M059J (cell line): ENCODE data around the gene PCNP. TPM values are rescaled to one million over a fixed set of nuclear protein-coding genes. Genes with fewer than 3 reads are reported as not detected.
A peak's percentile ranks its signal among the peaks of the same experiment; 100 is the strongest.
"Not testable (repeated sequence)": the region's sequence is repeated elsewhere in the genome, so short reads cannot be mapped to it uniquely, and the experiment has no call there.

ENCODE experiments used
- DNase-seq: peaks from one replicate; pipeline ENCODE4 v3.0.0-alpha.2; 2012; ENCODE audit warnings: low read depth
- total RNA-seq: library from RNA; depleted of rRNA; stranded (reverse); fragments of >200 nt; shearing (Covaris generic); gene quantifications from 2 replicates; pipeline ENCODE4 v1.2.3, GENCODE V29; 2014; rRNA removed

The PCNP gene, protein sequence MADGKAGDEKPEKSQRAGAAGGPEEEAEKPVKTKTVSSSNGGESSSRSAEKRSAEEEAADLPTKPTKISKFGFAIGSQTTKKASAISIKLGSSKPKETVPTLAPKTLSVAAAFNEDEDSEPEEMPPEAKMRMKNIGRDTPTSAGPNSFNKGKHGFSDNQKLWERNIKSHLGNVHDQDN
- 107 and 131 TPM in 2 replicates for total RNA-seq

DNA sequence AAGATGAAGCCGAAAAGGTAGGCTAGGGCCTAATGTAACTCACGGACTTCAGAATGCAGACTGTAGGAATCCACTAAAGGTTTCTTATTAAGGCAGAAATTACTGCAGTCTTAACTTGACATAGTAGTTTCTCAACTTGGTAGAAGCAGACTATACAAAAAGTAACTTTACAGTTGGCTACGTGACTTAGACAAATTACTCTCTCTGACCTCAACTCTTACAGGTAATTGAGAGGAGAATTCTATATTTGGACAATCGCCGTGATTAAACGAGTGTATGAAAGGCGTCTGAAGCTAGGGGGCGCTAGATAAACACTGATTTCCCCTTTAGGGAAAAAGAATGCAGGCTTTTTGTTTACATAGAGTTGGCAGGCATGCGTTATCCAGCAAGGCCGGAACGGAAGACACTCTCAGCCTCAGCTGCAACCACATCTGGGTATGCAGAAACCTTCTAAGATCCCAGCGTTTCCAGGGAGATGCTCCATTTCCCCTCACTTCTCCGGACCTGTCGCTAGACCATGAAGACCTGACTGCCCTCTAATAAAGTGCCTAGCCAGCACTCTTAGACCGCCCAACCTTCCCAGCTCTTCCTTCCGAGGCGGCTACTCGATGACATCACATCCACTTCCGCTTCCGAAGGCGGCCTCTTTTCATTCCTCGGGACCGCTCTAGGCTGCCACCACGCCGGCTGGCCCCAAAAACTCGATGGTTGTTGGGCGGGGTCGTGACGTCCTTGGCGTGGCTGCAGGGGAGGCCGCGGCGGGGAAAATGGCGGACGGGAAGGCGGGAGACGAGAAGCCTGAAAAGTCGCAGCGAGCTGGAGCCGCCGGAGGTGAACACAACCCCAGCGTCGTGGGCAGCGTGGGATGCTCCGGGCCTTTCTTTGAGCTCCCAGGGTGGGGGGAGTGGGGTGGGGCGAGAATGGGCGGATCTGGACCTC, at the start of gene PCNP:
Gene PCNP (plus strand): TSS at position 732 of the 939 bp plus-strand sequence. CDS start 36 bp downstream, at position 768.
- peak; percentile 100 for DNase-seq

DNA sequence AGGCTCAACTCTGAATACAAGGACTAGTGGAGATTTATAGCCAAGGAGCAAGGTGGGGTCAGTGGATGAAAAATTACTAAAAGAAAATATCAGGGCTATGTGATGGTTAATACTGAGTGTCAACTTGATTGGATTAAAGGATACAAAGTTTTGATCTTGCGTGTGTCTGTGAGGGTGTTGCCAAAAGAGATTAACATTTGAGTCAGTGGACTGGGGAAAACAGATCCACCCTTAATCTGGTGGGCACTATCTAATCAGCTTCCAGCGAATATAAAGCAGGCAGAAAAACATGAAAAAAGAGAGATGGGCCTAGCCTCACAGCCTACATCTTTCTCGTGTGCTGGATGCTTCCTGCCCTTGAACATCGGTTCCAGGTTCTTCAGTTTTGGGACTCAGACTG, 46.5 kb upstream of the PCNP start:
- no peak for DNase-seq

DNA sequence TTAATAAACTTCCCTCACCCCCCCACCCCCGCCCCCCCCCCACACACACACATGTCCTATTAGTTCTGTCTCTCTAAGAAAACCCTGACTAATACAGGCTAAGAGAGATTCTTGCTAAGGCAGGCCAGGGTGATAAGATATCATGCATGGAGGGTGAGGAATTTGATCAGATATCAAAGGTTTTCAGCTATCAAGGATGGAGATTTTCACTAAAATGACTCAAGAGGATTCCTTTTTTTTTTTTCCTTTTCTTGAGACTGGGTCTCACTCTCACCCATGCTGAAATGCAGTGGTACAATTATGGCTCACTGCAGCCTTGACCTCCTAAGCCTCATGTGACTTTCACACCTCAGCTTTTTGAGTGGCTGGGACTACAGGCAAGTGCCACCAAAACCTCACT, 46.1 kb upstream of the PCNP start:
- DNase-seq, result no peak

DNA sequence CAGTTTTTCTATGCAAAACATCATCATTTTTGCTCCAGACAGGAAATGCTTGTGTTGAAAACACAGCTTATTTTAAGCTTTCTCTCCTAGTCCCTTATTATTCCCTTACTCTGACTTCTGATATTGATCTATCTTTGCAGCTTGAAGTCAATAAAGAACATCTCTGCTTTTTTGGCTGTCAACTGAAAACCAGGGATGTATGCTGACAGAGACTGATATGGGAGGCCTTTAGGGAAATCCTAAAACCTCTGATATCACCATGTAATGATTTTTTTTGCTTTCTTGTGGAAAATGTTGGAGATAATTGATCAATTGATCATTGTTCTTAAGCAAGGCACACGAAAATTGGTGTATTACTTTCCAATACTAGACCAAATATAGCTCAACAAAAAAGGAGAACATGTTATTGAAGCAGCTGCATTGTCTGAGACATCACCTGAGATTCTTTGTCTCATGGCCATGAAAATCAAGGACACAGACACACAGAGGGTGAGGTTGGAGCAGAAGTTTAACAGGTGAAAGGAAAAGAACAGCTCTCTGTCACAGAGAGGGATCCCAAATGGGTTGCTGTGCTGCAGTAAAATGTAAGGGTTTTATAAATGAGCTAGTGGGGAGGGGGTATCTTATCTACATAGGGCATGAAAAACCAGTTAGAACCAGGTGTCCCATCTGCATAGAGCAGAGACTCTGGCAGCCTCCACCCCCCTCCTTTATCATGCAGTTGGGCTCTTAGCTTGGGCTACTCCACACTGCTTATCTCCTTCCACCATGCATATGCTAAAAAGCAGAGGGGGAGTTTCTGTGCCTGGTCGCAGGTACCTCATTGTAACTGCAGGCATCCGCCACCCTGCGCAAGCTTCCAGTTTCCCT, 43.9 kb upstream of the PCNP start:
- DNase-seq, result no peak

DNA sequence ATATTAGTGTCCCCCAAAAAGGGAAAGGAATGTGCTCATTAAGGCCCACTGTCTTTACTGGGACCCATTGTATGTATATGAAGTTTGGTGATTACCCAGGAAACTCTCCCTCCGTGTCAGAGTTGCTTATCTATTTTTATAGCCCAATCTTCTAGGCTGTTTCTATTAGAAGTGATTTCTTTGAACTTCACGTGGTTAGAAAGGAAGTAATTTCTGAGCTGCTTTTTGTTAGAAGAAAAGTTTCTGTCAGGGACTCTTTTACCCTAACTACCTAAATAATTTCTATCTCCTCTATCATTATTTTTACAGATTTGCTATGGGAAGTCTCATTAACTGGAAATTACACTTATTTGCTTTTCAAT, 43.3 kb upstream of the PCNP start:
- DNase-seq, result no peak

DNA sequence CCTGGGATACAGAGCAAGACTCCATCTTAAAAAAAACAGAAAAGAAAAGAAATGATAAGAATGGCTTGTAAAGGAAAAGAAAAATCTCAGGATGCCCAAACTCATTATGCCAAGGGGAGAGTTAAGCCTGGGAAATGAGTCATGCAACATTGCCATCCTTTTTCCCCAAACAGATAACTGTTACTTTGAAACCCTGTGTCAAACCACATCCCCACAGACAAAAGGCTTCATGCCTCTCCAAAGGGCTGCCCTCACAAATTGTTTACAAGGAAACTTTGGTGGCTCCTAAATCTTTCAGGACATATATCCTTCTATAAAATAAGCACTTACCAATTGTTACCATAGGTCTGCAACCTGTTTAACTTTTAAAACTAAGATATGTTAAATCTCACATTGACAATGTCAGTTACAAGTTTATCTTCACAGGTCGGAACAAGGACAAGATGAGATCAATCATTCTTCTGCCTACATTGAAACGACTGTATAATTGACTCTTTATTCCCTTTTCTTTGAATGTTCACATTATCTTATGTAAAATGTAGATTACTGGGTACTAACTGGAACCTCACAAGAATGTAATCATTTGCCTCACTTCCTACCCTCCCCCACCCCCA, 42.4 kb upstream of the PCNP start:
- DNase-seq, result peak; percentile 80

DNA sequence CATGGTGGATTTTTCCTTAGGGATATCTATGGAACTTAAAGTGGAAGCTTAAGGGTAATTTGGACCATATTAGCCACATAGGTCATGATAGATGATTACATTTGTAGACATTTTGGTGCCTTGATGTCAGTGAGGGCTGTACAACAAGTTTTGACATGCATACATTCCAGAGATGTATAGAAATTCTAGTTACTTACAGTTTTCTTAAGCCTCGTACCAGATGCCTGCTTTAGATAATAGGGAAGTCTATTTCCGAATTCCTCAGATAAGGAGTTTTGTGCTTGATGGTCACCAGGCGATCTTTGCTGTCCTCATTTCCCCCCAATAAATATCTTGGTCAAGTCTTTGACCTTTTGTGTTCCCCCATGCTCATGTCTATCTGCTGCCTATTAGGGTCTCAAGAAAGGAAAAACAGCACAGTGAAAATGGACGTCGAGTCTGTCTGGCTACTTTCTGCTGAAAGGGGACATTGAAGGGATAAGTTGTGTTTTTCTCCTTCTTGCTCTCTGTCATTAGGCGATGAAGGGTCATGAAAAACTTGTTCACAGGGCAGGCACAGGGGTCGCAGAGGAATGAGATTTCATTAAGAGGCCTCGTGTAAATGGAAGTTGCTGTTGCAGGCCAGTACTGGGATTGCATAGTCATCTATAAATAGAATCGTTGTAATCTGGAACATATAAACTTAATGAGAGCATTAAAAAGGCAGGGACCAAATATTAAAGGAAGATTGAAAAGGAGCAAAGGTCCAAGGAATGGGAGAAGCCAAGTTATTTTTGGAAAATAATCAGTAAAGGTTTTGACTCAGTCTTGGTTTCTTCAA, 41.0 kb upstream of the PCNP start:
- no peak for DNase-seq

DNA sequence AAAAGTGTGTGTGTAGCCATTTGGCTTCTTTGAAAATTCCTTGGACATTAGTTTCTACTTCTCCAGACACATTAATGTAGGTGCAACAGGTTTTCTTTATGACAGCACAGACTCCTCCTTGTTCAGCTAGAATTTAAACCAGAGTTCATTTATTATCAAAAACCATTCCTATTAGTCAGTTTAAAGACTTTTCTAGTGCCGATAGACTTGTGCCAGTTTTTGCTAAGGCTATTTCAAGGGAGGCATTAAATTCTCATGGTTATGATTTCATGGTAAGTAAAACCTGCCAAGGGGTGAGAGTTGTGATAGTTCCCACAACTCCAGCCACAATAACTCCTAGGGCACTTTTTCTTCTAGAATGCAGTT, 40.4 kb upstream of the PCNP start:
- peak; percentile 81 for DNase-seq

DNA sequence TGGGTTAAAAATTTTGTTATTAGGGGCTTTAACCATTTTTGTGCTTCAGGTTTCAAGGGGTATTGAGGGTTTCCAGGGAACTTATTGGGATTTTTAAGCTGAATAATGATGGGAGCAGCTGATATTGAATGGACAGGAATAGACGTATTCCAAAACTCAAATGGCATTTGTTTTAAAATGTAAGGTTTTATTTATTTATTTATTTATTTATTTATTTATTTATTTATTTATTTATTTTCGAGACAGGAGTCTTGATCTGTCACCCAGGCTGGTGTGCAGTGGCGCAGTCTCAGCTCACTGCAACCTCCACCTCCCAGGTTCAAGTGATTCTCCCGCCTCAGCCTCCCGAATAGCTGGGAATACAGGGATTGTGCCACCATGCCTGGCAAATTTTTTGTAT, 38.8 kb upstream of the PCNP start:
- DNase-seq, result no peak

DNA sequence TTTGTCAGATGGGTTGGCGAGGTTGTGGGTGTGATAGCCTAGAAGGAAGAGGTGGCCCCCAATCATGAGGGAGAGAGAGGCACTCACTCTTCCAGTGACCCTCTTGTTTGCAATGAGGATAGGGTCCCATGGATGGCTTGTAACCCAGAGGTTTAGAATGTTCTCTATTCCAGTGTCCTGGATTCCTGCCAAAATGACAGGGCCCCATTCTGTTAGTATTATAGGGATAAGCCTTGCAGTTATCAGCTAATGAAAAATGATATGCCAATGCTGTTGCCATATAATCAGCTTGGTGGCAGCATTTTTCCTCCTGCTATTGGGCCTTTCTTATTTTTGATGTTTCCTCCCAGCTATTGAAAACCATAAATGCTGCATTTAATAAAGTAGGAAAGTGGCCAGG, 37.7 kb upstream of the PCNP start:
- DNase-seq, result no peak

DNA sequence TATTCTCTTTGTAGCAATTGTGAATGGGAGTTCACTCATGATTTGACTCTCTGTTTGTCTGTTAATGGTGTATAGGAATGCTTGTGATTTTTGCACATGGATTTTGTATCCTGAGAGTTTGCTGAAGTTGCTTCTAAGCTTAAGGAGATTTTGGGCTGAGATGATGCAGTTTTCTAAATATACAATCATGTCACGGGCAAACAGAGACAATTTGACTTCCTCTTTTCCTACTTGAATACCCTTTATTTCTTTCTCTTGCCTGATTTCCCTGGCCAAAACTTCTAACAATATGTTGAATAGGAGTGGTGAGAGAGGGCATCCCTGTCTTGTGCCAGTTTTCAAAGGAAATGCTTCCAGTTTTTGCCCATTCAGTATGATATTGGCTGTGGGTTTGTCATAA, 37.0 kb upstream of the PCNP start:
- DNase-seq, result not testable (repeated sequence)

DNA sequence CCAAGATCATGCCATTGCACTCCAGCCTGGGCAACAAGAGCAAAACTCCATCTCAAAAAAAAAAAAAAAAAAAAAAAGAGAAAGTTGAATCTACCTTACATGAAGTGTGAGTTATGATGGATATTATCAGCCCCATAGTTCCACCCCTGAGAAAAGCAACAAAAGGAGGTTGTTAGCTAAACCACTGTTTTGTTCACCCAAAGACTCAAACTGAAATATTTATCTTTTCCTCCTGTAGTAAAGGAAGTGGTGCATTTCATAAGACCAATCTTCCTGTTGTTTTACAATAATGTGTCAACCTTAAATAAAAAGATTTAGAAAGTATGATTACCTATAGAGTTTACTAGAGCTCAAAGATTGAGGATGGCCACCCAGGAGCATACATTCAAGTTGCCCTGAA, 31.0 kb upstream of the PCNP start:
- DNase-seq, result no peak

DNA sequence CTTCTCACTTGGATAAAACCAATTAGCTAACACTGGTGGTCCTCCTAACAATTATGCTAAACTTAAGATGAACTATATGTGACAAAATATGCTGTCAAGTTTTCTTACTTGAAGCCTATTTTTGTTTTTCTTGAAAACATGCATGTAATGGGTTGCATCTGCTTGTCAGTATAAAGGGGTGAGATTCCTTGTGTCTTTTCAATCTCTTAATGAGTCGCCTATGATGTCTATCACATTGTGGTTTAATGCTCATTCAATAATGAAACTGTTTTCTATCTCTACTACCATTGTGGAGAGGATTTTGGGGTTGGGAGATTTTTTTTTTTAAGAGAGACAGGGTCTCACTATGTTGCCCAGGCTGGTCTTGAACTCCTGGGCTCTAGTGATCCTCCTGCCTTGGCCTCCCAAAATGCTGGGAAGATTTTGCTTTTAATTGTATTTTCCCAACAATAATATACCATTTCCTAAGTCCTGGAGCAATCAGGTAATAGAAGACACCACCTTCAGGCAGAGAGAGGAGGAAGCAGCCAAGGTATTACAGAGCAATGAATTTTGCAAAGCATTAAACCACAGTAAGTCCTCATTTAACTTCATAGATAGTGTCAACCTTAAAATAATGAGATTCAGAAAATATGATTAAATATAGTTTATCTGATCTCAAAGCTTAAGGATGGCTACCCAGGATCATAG, 29.7 kb upstream of the PCNP start:
- DNase-seq, result no peak

DNA sequence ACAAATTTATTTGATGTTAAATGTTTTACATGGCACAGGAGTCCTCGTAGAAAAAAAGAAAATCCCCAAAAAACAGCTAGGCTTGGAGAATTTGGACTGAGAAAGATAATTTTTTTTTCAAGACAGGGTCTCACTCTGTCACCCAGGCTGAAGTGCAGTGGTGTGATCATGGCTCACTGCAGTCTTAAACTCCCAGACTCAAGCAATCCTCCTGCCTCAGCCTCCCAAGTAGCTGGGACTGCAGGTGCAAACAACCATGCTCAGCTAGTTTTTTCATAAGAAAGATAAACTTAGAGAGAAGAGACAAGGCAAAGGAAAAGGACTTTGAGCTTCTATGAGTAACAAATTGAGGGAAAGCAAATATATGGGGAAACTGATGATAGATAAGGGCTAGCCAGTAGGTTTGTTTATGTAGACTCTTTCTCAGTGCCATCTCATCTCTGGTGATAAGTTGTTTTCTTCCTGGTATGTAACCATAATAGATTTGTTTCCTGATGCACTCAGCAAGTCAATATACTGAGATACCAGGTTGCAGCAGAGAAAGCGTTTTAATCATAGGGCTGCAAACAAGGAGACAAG, 25.4 kb upstream of the PCNP start:
- no peak for DNase-seq

DNA sequence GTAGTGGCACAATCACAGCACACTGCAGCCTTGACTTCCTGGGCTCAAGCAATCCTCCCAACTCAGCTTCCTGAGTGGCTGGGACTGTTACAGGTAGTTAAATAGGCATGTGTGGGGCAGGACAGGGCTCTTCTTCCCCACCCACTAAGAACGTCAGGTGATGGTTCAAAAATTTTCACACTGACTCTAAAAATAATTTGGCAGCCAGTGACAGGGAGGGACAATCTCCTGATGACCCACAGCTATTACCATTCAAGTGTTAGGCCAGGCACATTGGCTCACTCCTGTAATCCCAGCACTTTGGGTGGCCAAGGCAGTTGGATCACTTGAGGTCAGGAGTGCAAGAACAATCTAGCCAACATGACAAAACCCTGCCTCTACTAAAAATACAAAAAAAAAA, 24.5 kb upstream of the PCNP start:
- no peak for DNase-seq

DNA sequence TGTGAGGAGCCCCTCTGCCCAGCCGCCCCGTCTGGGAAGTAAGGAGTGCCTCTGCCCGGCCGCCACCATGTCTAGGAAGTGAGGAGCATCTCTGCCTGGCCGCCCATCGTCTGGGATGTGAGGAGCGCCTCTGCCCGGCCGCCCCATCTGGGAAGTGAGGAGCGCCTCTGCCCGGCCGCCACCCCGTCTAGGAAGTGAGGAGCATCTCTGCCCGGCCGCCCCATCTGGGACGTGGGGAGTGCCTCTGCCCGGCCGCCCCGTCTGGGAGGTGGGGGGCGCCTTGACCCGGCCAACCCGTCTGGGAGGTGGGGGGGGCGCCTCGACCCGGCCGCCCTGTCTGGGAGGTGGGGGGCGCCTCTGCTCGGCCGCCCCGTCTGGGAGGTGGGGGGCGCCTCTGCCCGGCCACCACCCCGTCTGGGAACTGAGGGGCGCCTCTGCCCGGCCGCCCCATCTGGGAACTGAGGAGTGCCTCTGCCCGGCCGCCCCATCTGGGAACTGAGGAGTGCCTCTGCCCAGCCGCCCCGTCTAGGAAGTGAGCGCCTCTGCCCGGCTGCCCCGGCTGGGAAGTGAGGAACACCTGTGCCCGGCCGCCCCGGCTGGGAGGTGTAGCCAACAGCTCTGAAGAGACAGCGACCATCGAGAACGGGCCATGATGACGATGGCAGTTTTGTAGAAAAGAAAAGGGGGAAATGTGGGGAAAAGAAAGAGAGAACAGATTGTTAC, 22.5 kb upstream of the PCNP start:
- DNase-seq, result not testable (repeated sequence)

DNA sequence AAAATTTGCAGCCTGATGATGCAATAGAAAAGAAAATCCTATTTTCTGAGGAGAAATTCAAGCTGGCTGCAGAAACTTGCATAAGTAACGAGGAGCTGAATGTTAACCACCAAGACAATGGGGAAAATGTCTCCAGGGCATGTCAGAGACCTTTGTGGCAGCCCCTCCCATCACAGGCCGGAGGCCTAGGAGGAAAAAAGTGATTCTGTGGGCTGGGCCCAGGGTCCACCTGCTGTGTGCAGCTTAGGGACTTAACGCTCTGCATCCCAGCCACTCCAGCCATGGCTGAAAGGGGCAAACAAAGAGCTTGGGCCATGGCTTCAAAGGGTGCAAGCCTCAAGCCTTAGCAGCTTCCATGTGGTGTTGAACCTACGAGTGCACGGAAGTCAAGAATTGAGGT, 20.6 kb upstream of the PCNP start:
- not testable (repeated sequence) for DNase-seq

DNA sequence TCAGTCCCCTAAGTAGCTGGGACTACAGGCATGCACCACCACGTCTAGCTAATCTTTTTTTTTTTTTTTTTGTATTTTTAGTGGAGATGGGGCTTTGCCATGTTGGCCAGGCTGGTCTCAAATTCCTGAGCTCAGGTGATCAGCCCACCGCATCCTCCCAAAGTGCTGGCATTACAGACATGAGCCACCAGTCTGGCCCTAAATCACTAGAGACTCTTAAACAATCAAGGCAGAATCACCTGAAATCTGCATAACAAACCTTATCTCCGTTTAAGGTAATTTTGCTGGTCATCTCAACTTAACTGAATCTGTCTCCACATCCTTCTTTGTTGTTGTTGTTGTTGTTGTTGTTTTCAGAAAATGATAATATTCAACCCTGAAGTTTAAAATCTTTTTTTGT, 17.9 kb upstream of the PCNP start:
- DNase-seq, result no peak

DNA sequence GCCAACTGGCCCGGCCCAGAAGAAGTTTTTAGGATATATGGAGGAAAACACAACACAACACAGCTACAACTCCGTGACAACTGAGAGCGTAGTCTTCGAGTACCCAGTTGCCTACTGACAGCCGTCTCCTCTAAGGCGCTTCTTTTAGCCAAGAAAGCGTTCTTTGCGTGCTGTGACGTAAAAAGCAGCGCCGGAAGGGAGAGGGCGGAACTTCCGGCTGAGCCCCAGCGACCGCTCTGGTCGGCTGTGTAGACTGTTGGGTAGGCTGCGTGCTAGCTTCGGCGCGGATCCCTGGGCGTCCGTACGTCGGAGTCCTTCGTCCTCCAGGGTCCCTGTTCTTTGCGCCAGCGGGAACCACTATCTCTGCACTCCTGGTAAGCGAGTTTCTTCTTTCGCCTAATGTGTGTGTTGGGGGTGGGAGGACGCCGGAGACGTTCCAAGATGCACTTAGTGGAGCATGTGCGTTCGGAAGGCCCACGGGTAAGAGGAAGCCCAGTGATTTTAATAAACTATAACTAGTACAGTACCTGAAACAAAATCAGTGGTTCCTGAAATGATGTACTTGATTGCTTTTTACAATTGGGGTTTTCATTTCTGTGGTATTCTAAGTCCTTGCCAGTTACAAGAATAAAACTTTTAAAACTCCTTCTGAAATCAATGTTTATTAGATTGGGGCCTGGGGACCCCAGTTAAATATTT, 12.2 kb upstream of the PCNP start, which contains the start of gene TRMT10C:
Gene TRMT10C (plus strand): TSS at position 239 of the 699 bp plus-strand sequence. CDS start 2,914 bp downstream, outside the sequence.
- DNase-seq, result peak; percentile 95
